GM18526 (cell line): ENCODE measurements around the gene ATG7.

Source experiments
- POLR2A ChIP-seq: IDR thresholded peaks from 3 replicates; pipeline ENCODE4 v1.6.1; 2011; ENCODE audit not compliant: insufficient read length; ENCODE audit errors: extremely low read depth

The ATG7 gene

GRCh38 chr3:11510001-11510340 lies 237.8 kb downstream of the ATG7 start:
- TF ChIP-seq POLR2A = no peak

GRCh38 chr3:11510356-11510755 lies 238.2 kb downstream of the ATG7 start:
- TF ChIP-seq POLR2A = no peak

- TF ChIP-seq POLR2A = no peak
Measured at GRCh38 chr3:11513817-11514135, 241.6 kb downstream of the ATG7 start.

GRCh38 chr3:11514191-11514821 lies 242.1 kb downstream of the ATG7 start:
- TF ChIP-seq POLR2A = no peak

- no peak for TF ChIP-seq POLR2A
Measured at GRCh38 chr3:11517601-11518000, 245.4 kb downstream of the ATG7 start.

- TF ChIP-seq POLR2A = no peak
Measured at GRCh38 chr3:11521167-11521566, 249.0 kb downstream of the ATG7 start.

GRCh38 chr3:11522398-11522715 lies 250.2 kb downstream of the ATG7 start:
- TF ChIP-seq POLR2A = no peak

GRCh38 chr3:11522953-11523571 lies 250.9 kb downstream of the ATG7 start:
- no peak for TF ChIP-seq POLR2A

- no peak for TF ChIP-seq POLR2A
Measured at GRCh38 chr3:11523572-11524101, 251.4 kb downstream of the ATG7 start.

GRCh38 chr3:11529281-11529680 lies 257.1 kb downstream of the ATG7 start:
- TF ChIP-seq POLR2A = no peak

GRCh38 chr3:11530153-11530721 lies 258.0 kb downstream of the ATG7 start:
- TF ChIP-seq POLR2A = no peak

- TF ChIP-seq POLR2A = no peak
Measured at GRCh38 chr3:11532931-11533391, 260.8 kb downstream of the ATG7 start.

GRCh38 chr3:11534011-11534792 lies 262.0 kb downstream of the ATG7 start:
- no peak for TF ChIP-seq POLR2A

- TF ChIP-seq POLR2A = no peak
Measured at GRCh38 chr3:11534793-11535101, 262.6 kb downstream of the ATG7 start.

GRCh38 chr3:11535243-11535960 lies 263.2 kb downstream of the ATG7 start:
- TF ChIP-seq POLR2A = no peak

GRCh38 chr3:11536132-11536935 lies 264.1 kb downstream of the ATG7 start:
- no peak for TF ChIP-seq POLR2A
